Measurements from ENCODE around the gene C12orf42.
"Not testable (repeated sequence)": the region's sequence is repeated elsewhere in the genome, so short reads cannot be mapped to it uniquely, and the experiment has no call there.

C12orf42 gene

GRCh38 chr12:103494734-103495468 lies 867 bp downstream of the C12orf42 start:
- no peak for FAIRE-seq

- FAIRE-seq = no peak
Observed at GRCh38 chr12:103494051-103494733, 1.6 kb downstream of the C12orf42 start.

GRCh38 chr12:103493199-103493598 lies 2.6 kb downstream of the C12orf42 start:
- no peak for FAIRE-seq

GRCh38 chr12:103482365-103482764 lies 13.4 kb downstream of the C12orf42 start:
- no peak for FAIRE-seq

GRCh38 chr12:103475073-103475472 lies 20.7 kb downstream of the C12orf42 start:
- no peak for FAIRE-seq

GRCh38 chr12:103470664-103471063 lies 25.1 kb downstream of the C12orf42 start:
- no peak for FAIRE-seq

- FAIRE-seq = no peak
Observed at GRCh38 chr12:103469719-103470118, 26.0 kb downstream of the C12orf42 start.

- no peak for FAIRE-seq
Observed at GRCh38 chr12:103468837-103469236, 26.9 kb downstream of the C12orf42 start.

GRCh38 chr12:103462675-103463074 lies 33.1 kb downstream of the C12orf42 start:
- FAIRE-seq = no peak

GRCh38 chr12:103457471-103457870 lies 38.3 kb downstream of the C12orf42 start:
- FAIRE-seq = no peak

- FAIRE-seq = no peak
Observed at GRCh38 chr12:103456006-103456405, 39.8 kb downstream of the C12orf42 start.

- no peak for FAIRE-seq
Observed at GRCh38 chr12:103455020-103455763, 40.6 kb downstream of the C12orf42 start.

GRCh38 chr12:103444983-103445382 lies 50.8 kb downstream of the C12orf42 start:
- no peak for FAIRE-seq

GRCh38 chr12:103442822-103443221 lies 52.9 kb downstream of the C12orf42 start:
- no peak for FAIRE-seq

- FAIRE-seq = no peak
Observed at GRCh38 chr12:103442182-103442555, 53.6 kb downstream of the C12orf42 start.

- FAIRE-seq = no peak
Observed at GRCh38 chr12:103441437-103442181, 54.2 kb downstream of the C12orf42 start.

- not testable (repeated sequence) for FAIRE-seq
Observed at GRCh38 chr12:103434165-103435105, 61.3 kb downstream of the C12orf42 start.

GRCh38 chr12:103431950-103432349 lies 63.8 kb downstream of the C12orf42 start:
- FAIRE-seq = no peak

- no peak for FAIRE-seq
Observed at GRCh38 chr12:103431387-103431786, 64.4 kb downstream of the C12orf42 start.

GRCh38 chr12:103425674-103426073 lies 70.1 kb downstream of the C12orf42 start:
- FAIRE-seq = not testable (repeated sequence)

GRCh38 chr12:103424849-103425586 lies 70.8 kb downstream of the C12orf42 start:
- not testable (repeated sequence) for FAIRE-seq
